ENCODE measurements around the gene ACSL3. TPM values are rescaled to one million over a fixed set of nuclear protein-coding genes. Genes with fewer than 3 reads are reported as not detected.

ACSL3 gene
- total and polyA plus RNA-seq, 2 donors (not counting 3 experiments of a cell fraction or from before 2014, with no cell fraction given): 58.7 to 139 TPM

- Histone ChIP-seq H3K4me3 (replicated peaks in 1 of 3; ENCODE audit: insufficient read depth in 1 of 3, low read depth in 1 of 3, low read length in 3 of 3) (no peak overlapping the region), H3K9me3 (replicated peaks; ENCODE audit: control insufficient read depth, insufficient read depth, low read length) (no peaks in the 10 kb centered on the region), H3K36me3 (ENCODE audit: control insufficient read depth in 2 of 2, extremely low read depth in 1 of 2, insufficient read depth in 2 of 2, low read length in 2 of 2) (no peaks in the 10 kb centered on the region), H3K79me2 (ENCODE audit: control insufficient read depth, insufficient read depth, low read length) (no peaks in the 10 kb centered on the region), H3K9ac (replicated peaks; ENCODE audit: extremely low read depth, insufficient read depth, low read length) (peak overlapping the region; percentile 18), H3K27me3 (ENCODE audit: control insufficient read depth in 2 of 2, insufficient read depth in 2 of 2, low read length in 2 of 2) (no peaks in the 10 kb centered on the region), H3K27ac (ENCODE audit: insufficient read depth, low read depth, low read length) (no peak overlapping the region), H3K4me1 (ENCODE audit: control insufficient read depth, extremely low read depth, insufficient read depth, low read length) (peaks cover 8% of the 10 kb centered on the region), H2AFZ (ENCODE audit: low read depth, low read length) (no peak overlapping the region), H3K9me1 (replicated peaks; ENCODE audit: control insufficient read depth, extremely low read depth, insufficient read depth, low read length) (no peaks in the 10 kb centered on the region), H3K4me2 (ENCODE audit: insufficient read depth, low read length) (peak overlapping the region; percentile 9), H4K20me1 (replicated peaks; ENCODE audit: control insufficient read depth, extremely low read depth, insufficient read depth, low read length) (no peaks in the 10 kb centered on the region)
- intact Hi-C loops (cut with micrococcal nuclease) (no loop called here), dilution Hi-C loops (cut with MboI; ENCODE audit: extremely low pct_ligation_motif_present, low sequenced_read_pairs) (no loop called here)
- CTCF ChIA-PET: interaction anchor here (0.6 to 4.8 kb wide), 5 partner anchors 8 to 260 kb away, joined by 3 to 32 read pairs (median 3); no protein-coding TSS in a partner anchor
- POLR2A ChIA-PET: no interaction called here
- TF ChIP-seq MYC (IDR thresholded peaks at IDR 0.05; ENCODE audit: low read depth, low read length) (no peak), FOS (IDR thresholded peaks at IDR 0.05; ENCODE audit: borderline replicate concordance, insufficient read depth, low read length) (peak; percentile 31), CTCF (IDR thresholded peaks at IDR 0.05; ENCODE audit: extremely low read depth in 1 of 2, insufficient read depth in 1 of 2, low read depth in 1 of 2, low read length in 2 of 2) (no peak), JUN (IDR thresholded peaks at IDR 0.05; ENCODE audit: borderline replicate concordance, insufficient read depth, insufficient read length, low read depth) (no peak), GATA2 (IDR thresholded peaks at IDR 0.05; ENCODE audit: insufficient read depth, insufficient read length, low read depth, low read length) (no peak), POLR2A (IDR thresholded peaks at IDR 0.05; ENCODE audit: low read depth, low read length) (no peak), MAX (IDR thresholded peaks at IDR 0.05; ENCODE audit: insufficient read depth, insufficient read length) (no peak)
- peak; percentile 77 for FAIRE-seq
- peak; percentile 50 for DNase-seq (ENCODE audit: low read depth, low spot score)
- BruUV-seq (replicated peaks): no TSS peak
Measured at GRCh38 chr2:222950638-222951285, 89.9 kb downstream of the ACSL3 start.

All from endothelial cell of umbilical vein (primary cell).